T-helper 1 cell treated with Interleukin-12 subunit alpha and Interleukin-12 subunit beta and Interleukin-4 antibody, amounts not matched to agents 30 μg/mL and 1 μg/mL, for 36 hours (primary cell): ENCODE data around the gene CD53.

Source experiments
- H3K27ac Mint-ChIP-seq: one replicate; pipeline ENCODE4 v1.8.0; 2021; ENCODE audit warnings: mild to moderate bottlenecking, mixed read lengths
- H3K27me3 Mint-ChIP-seq: one replicate; pipeline ENCODE4 v1.8.0; 2021; ENCODE audit warnings: low read depth, mixed read lengths
- H3K36me3 Mint-ChIP-seq: one replicate; pipeline ENCODE4 v1.8.0; 2021; ENCODE audit warnings: low read depth, mixed read lengths
- H3K4me1 Mint-ChIP-seq: one replicate; pipeline ENCODE4 v1.8.0; 2021; ENCODE audit warnings: low read depth, mixed read lengths
- H3K4me3 Mint-ChIP-seq: one replicate; pipeline ENCODE4 v1.8.0; 2021; ENCODE audit warnings: mild to moderate bottlenecking, moderate library complexity, mixed read lengths
- H3K9me3 Mint-ChIP-seq: one replicate; pipeline ENCODE4 v1.8.0; 2021; ENCODE audit warnings: mixed read lengths

Gene CD53

DNA sequence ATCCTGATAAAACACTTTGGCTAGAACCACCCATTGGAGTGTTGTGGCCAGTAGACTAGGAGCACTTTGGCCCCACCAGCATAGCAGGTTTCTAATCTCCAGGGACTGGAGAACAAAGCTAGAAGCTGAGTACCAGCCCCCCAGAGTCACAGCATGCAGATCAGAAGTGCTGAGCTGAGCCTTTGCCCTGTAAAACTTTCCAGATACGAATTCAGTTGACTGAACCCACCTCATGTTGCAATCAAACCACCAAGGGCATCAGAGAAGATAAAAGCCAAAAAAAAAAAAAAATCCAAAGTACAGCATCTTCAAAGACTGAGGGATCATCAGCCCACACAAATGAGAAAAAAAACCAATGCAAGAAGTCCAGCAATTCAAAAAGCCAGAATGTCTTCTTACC is 8.7 kb upstream of the CD53 start:
- H3K9me3 Mint-ChIP-seq = peaks cover 57% of the 10 kb centered on the region
- H3K4me3 Mint-ChIP-seq = no peak overlapping the region
- no peaks in the 10 kb centered on the region for H3K27me3 Mint-ChIP-seq
- no peak overlapping the region for H3K27ac Mint-ChIP-seq
- peaks cover 14% of the 10 kb centered on the region for H3K4me1 Mint-ChIP-seq
- H3K36me3 Mint-ChIP-seq = peaks cover 23% of the 10 kb centered on the region

DNA sequence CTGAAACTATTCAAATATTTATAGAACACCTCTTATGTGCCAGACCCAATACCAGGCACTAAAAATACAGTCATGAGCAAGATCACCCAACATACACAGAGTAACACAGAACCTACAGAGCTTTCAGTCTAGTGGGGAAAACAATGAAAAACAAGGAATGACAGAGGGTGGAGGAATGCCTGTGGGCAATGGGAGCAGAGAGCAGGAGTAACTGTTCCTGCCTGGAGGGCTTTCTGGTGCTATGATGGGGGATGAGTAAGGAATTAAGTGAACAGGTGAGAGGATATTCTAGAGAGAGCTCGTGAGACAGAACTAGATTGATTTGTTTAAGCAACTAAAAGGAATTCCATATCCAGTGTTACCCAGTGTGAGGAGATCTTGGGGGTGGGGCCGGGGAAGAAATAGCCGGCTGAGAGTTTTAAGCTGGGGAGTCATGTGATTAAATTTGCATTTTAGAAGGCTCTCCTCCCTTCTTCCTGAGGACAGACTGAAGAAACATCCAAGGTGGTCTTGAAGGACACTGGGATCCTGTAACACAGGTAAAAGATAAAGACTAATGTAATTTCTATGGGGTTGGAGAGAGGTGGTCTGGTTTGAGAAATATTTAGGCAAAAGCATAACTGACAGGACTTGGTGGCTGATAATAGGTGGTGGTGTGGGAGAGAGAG is 2.1 kb upstream of the CD53 start:
- peak overlapping the region; percentile 5 for H3K4me3 Mint-ChIP-seq
- H3K4me1 Mint-ChIP-seq = peaks cover 28% of the 10 kb centered on the region
- H3K9me3 Mint-ChIP-seq = peaks cover 24% of the 10 kb centered on the region
- H3K27me3 Mint-ChIP-seq = no peaks in the 10 kb centered on the region
- peaks cover 32% of the 10 kb centered on the region for H3K36me3 Mint-ChIP-seq
- H3K27ac Mint-ChIP-seq = peak overlapping the region; percentile 22

DNA sequence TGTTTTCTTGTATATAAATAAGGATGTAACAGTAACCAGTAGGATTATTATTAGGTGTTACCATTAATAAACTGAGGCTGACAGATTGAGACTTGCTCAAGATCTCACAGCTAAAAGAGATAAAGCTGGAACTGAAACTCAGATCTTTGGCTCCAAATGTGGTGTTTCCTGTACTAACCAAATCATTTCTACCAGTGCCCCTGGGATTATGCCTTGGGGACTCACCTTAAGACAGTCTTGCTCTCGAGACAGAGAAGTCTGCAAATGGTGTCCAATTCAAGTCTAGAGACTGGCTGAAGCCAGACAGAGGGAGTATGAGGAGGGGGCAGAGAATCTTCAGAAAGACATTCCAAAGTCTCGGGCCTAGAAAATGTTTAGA is 593 bp upstream of the CD53 start:
- peaks cover 34% of the 10 kb centered on the region for H3K4me1 Mint-ChIP-seq

DNA sequence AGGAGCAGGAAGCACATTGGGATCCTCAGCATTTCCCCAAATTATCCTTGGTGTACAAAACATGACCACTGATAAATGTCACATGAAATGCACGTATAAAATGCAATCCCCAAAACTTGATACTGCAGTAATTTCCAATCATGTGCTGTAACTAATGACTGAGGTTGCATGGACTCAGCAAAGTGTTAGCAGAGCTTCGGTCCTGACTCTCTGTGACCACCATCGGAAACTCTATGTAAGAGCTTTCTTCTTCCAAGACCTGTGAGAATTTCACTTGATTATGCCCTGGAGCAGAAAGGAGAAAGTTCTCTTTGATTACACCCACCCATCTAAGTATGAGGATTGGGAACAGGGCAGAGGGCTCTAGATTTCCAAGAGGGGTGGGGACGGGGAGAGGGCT is 908 bp downstream of the CD53 start:
- H3K4me1 Mint-ChIP-seq = peaks cover 43% of the 10 kb centered on the region
- H3K27ac Mint-ChIP-seq = peak overlapping the region; percentile 96
- H3K27me3 Mint-ChIP-seq = no peaks in the 10 kb centered on the region
- H3K36me3 Mint-ChIP-seq = peaks cover 41% of the 10 kb centered on the region
- H3K4me3 Mint-ChIP-seq = peak overlapping the region; percentile 98
- no peaks in the 10 kb centered on the region for H3K9me3 Mint-ChIP-seq

More for the DNA sequence above, 593 bp upstream of the CD53 start:
- peaks cover 9% of the 10 kb centered on the region for H3K9me3 Mint-ChIP-seq
- H3K27me3 Mint-ChIP-seq = no peaks in the 10 kb centered on the region
- H3K4me3 Mint-ChIP-seq = peak overlapping the region; percentile 98
- peak overlapping the region; percentile 96 for H3K27ac Mint-ChIP-seq
- H3K36me3 Mint-ChIP-seq = peaks cover 33% of the 10 kb centered on the region

DNA sequence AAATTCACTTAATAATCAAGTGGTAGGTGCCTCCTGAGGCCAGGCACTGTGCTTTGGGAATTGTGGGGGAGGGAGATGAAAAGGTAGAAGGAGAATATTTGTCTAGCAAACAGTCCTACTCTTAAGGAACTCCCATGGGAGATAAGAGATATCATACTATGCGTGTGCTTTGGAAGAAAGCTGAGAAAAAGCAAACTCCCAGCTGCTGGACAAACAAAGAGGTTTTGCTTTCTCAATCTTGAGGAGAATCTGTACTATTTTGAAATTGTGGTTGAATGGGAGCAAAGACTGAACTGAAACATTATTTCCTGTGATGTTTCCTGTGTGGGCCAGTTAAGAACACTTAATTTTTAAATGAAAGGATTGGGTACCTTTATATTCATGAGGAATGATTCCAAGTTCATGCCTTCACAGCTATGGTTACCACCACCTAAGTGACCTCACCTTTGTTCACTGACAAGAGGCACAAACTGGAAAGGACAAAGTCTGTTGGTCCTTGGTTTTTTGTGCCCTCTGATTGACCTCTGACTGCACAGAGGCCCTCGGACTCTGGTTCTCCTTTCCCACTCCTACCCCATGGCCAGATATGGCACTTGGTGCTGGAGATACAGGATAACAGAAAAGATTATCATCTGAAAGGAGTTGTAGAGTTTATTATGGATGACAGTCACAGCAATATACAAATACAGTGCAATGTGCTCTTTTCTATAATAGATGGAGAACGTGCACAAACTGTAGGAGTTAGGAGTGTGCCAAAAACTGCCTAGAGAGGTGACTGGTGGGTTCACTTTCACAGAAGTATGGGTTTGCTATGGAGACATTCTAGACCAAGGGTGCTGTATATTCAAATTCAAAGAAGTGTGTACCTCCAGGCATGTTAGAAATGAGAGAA is 1.6 kb downstream of the CD53 start:
- Mint-ChIP-seq H3K4me3 (peak overlapping the region; percentile 98), H3K9me3 (no peaks in the 10 kb centered on the region), H3K27me3 (no peaks in the 10 kb centered on the region), H3K27ac (peak overlapping the region; percentile 96), H3K4me1 (peaks cover 43% of the 10 kb centered on the region), H3K36me3 (peaks cover 43% of the 10 kb centered on the region)

DNA sequence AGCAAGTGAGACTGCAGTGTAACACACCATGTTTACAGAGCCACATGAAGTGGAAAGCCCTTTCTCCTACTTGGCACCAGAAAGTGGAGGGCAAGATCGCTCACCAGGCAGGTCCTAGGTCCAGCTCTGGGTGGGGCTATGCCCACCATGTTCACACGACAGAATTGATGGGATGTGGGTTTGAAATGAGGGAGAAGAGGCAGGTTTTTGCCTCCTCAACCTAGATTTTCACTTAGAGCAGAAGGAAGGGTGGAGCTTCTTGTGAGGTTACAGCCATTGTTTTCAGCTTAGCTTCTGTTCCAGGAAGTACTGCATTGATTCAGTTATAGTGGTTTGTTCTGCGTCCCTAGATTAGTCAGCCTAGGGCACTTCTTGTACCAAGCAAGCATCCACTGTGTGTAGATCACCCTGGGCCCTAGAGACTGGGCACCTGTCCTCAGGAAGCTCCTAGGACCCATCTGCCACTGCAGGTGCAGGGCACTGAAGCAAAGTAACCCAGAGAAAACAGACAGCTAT is 2.3 kb downstream of the CD53 start:
- Mint-ChIP-seq H3K9me3 (no peaks in the 10 kb centered on the region), H3K27me3 (no peaks in the 10 kb centered on the region), H3K4me3 (peak overlapping the region; percentile 98), H3K4me1 (peaks cover 48% of the 10 kb centered on the region), H3K27ac (peak overlapping the region; percentile 96), H3K36me3 (peaks cover 46% of the 10 kb centered on the region)

DNA sequence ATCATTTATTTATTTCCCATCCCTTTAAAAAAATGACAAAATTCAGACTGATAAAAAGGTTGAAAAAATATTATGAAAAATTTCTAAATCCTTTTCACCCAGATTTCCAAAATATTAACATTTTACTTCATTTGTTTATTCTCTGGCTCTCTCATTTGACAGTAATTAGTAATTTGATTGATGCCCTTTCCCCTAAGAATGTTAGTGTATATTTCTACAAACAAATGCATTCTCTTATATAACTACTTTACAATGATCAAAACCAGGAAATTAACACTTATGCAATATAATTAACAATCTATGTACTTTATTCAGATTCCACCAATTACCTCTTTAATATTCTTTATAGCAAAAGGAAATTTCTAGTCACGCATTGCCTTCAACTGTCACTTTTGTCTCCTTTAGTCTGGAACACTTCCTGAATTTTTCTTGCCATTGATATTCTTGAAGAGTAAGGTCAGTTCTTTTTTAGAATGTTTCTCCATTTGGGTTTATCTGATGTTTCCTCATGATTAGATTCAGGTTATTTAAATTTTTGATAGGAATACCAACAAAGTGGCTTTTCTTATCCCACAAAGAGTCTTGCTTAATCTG is 3.9 kb downstream of the CD53 start:
- H3K4me1 Mint-ChIP-seq = peaks cover 52% of the 10 kb centered on the region
- peak overlapping the region; percentile 85 for H3K27ac Mint-ChIP-seq
- H3K9me3 Mint-ChIP-seq = no peaks in the 10 kb centered on the region
- peak overlapping the region; percentile 98 for H3K4me3 Mint-ChIP-seq
- no peaks in the 10 kb centered on the region for H3K27me3 Mint-ChIP-seq
- peaks cover 49% of the 10 kb centered on the region for H3K36me3 Mint-ChIP-seq

DNA sequence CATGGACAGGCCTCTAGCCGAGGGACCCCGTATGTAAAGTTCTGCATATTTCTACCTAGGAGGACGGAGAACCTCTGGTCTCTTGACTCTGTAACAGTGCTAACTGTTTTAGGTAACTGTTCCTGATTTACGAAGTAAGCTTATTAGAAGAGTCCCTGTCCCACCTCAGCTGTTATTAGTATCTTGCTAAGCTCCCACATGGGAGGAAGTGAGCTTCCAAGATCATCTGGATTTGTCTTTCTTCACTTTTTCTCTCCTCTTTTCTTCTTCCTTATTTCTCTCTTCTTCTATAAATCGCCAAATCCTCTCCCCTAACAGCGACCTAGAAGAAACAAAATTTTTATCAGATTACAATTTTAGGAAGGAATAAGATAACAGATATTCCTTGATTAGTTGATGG is 4.4 kb downstream of the CD53 start:
- Mint-ChIP-seq H3K4me1 (peaks cover 50% of the 10 kb centered on the region), H3K4me3 (peak overlapping the region; percentile 98), H3K27me3 (no peaks in the 10 kb centered on the region), H3K36me3 (peaks cover 51% of the 10 kb centered on the region), H3K27ac (peak overlapping the region; percentile 85), H3K9me3 (no peaks in the 10 kb centered on the region)

DNA sequence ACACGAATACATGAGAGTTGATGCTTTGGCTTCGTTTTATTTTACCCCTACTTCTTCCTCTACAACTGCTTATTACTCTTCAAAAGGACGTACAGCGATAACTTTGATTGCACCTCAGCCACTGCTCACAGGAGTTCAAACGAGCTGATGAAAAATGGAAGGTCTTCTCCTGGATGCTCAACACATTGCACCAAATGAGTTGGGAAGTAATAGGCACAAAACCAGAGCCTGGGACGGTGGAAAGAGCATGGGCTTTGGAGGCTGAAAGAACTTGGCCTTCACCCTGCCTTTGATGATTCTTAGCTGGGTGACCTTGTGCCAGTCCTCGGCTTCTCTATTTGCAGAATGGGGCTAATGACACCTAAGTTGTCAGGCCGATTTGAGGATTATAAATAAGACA is 4.8 kb downstream of the CD53 start:
- H3K36me3 Mint-ChIP-seq = peaks cover 50% of the 10 kb centered on the region
- peaks cover 50% of the 10 kb centered on the region for H3K4me1 Mint-ChIP-seq
- H3K27ac Mint-ChIP-seq = peak overlapping the region; percentile 85
- H3K4me3 Mint-ChIP-seq = peak overlapping the region; percentile 98
- no peaks in the 10 kb centered on the region for H3K27me3 Mint-ChIP-seq
- no peaks in the 10 kb centered on the region for H3K9me3 Mint-ChIP-seq

DNA sequence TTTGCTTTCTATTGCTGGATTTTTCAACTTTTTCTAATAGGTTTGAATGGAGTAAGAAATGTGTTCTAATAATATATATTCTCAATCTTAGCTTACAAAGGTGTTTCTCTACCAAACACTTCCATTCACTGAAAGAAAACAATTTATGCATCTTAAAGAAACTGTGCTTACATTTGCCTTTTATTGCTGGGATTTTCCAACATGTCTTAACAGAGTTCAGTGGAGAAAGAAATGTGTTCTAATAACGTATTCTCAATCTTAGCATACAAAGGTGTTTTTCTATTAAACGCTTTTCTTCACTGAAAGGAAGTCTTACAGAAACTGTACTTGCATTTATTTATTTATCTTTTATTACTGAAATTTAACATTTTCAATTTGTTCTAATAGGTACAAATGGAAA is 5.6 kb downstream of the CD53 start:
- H3K9me3 Mint-ChIP-seq = no peaks in the 10 kb centered on the region
- peak overlapping the region; percentile 24 for H3K27ac Mint-ChIP-seq
- H3K4me3 Mint-ChIP-seq = peak overlapping the region; percentile 98
- no peaks in the 10 kb centered on the region for H3K27me3 Mint-ChIP-seq
- peaks cover 55% of the 10 kb centered on the region for H3K4me1 Mint-ChIP-seq
- peaks cover 49% of the 10 kb centered on the region for H3K36me3 Mint-ChIP-seq

DNA sequence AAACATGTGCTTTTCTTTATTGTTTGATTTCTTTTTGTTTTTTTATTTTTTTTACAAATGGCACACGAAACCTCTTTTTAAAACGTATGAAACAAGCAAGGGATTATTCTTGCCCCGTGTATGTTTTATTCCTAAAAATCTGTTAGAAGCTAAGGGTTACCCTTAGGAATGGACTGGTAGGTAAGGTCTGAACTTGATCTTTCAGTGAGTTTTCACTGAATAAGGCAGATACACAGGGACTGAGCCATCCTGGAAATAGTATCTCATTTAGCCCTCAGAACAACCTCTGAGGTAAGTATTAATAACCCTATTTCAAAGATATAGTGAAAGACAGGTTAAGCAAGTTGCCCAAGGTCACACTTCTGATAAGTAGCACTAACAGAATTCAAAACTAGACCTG is 6.0 kb downstream of the CD53 start:
- Mint-ChIP-seq H3K9me3 (no peaks in the 10 kb centered on the region), H3K36me3 (peaks cover 47% of the 10 kb centered on the region), H3K27me3 (no peaks in the 10 kb centered on the region), H3K4me1 (peaks cover 57% of the 10 kb centered on the region), H3K27ac (peak overlapping the region; percentile 62), H3K4me3 (peak overlapping the region; percentile 67)

DNA sequence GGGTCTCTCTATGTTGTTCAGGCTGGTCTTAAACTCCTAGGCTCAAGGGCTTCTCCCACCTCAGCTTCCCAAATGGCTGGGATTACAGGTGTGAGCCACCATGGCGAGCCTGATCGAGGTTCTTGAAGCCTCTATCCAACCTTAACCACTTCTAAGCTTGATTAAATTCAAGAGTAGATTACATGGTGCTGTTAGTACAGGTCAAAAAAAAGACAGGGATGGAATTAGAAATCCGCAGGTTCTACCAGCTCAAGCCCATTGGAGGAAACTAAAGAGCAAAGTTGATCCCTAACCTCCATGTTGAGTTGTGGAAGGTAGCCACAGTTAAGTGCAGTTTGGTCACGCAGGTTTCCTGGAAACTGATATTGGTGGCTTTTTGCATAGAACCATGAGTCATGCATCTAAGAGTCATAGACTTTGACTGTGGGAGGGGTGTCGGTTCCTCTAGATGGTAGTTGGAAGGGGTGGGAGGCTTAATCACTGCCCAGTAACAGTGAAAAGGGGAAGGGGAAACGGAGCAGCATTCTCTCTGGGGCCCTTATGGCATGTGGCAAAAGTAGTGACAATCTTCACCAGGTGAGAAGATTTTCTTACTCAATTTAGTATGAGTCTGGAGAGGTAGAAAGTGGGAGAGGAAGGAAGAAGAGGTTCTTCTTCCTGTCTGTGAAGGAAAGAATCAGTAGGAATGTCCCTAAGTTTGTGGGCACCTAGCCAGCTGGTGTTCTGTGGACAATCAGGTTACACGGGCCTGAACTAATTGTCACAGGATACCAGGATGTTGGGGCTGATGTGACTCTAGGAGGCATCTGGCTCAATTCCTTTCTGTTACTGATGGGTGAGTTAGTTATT is 7.0 kb downstream of the CD53 start:
- peak overlapping the region; percentile 91 for H3K4me3 Mint-ChIP-seq
- H3K9me3 Mint-ChIP-seq = no peaks in the 10 kb centered on the region

DNA sequence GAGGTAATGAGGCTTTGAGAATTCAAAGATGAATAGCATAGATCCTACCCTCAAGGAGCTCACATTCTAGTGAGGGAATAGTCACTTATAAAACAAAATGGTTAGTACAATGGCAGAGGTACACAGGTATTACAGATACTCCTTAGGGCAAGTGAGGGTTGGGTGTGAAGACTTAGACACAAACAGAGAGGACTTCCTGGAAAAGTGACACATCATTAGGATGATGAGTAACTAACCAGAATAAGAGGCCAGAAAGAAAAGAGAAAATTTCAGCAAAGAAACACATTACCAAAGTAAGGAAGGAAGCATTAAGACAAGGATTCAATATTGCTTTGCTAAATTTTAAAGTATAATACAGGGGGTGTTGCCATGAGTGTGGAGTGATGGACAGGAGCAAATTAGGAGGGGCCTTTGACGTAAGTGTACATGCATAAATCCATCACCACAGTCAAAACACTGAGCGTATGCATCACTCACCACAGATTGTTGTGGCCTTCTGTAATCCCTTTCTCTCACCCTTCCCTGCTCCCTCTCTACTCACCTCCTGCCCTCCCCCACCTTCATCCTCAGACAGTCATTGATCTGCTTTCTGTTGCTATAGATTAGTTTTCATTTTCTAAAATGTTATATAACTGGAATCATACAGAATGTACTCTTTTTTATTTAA is 7.9 kb downstream of the CD53 start:
- Mint-ChIP-seq H3K27me3 (no peaks in the 10 kb centered on the region), H3K36me3 (peaks cover 37% of the 10 kb centered on the region), H3K4me3 (peak overlapping the region; percentile 91), H3K27ac (peak overlapping the region; percentile 99), H3K4me1 (peaks cover 64% of the 10 kb centered on the region), H3K9me3 (no peaks in the 10 kb centered on the region)

More for the DNA sequence above, 7.0 kb downstream of the CD53 start:
- Mint-ChIP-seq H3K27ac (peak overlapping the region; percentile 99), H3K36me3 (peaks cover 45% of the 10 kb centered on the region), H3K27me3 (no peaks in the 10 kb centered on the region), H3K4me1 (peaks cover 67% of the 10 kb centered on the region)
